Brain microvascular endothelial cell (primary cell): Measurements from ENCODE around the gene PSMD8.

Experiments
- DNase-seq: peaks from one replicate; pipeline ENCODE4 v3.0.0-alpha.2; 2020
- H3K27ac ChIP-seq: fragments of 250-450 bp; sonication (Bioruptor Pico); 2 replicates; pipeline ENCODE4 v1.5.1; 2020; ENCODE audit warnings: mild to moderate bottlenecking, moderate library complexity
- H3K27me3 ChIP-seq: fragments of 250-450 bp; sonication (Bioruptor Pico); replicated peaks from 2 replicates; pipeline ENCODE4 v1.5.1; 2020; ENCODE audit warnings: mild to moderate bottlenecking
- H3K36me3 ChIP-seq: fragments of 250-450 bp; sonication (Bioruptor Pico); replicated peaks from 2 replicates; pipeline ENCODE4 v1.5.1; 2020; ENCODE audit warnings: mild to moderate bottlenecking
- H3K4me3 ChIP-seq: 2 replicates; pipeline ENCODE4 v1.5.1; 2011; ENCODE audit warnings: low read depth, mild to moderate bottlenecking, control low read depth, low read length, moderate library complexity
- CTCF ChIP-seq: IDR thresholded peaks from 2 replicates; pipeline ENCODE4 v1.5.1; 2011; ENCODE audit warnings: low read depth, mild to moderate bottlenecking, moderate library complexity, low read length, control low read depth, inconsistent platforms; ENCODE audit errors: missing control alignments
- in situ Hi-C: cut with HindIII; loops from 2 replicates; pipeline ENCODE4 v1.10.0; 2017; ENCODE audit warnings: low sequenced_read_pairs, low pct_ligation_motif_present

PSMD8 gene

GRCh38 chr19:38429055-38429810 is 54.9 kb downstream of the PSMD8 start:
- Histone ChIP-seq H3K27ac (no peak overlapping the region), H3K36me3 (no peaks in the 10 kb centered on the region), H3K27me3 (peaks cover 7% of the 10 kb centered on the region), H3K4me3 (no peak overlapping the region)
- no peak for DNase-seq
- TF ChIP-seq CTCF: no peak
- in situ Hi-C loops: no loop called here

- in situ Hi-C loops: no loop called here
- no peak for TF ChIP-seq CTCF
- Histone ChIP-seq H3K27ac (no peak overlapping the region), H3K4me3 (no peak overlapping the region), H3K27me3 (peaks cover 10% of the 10 kb centered on the region), H3K36me3 (no peaks in the 10 kb centered on the region)
- DNase-seq: no peak
Measured at GRCh38 chr19:38429811-38430156, 55.4 kb downstream of the PSMD8 start.

- peaks cover 10% of the 10 kb centered on the region for H3K27me3 ChIP-seq
- in situ Hi-C loops: no loop called here
- DNase-seq: no peak
- no peak overlapping the region for H3K27ac ChIP-seq
- no peak overlapping the region for H3K4me3 ChIP-seq
- TF ChIP-seq CTCF: no peak
- H3K36me3 ChIP-seq: no peaks in the 10 kb centered on the region
Measured at GRCh38 chr19:38430931-38431330, 56.6 kb downstream of the PSMD8 start.

GRCh38 chr19:38433268-38433733 is 58.9 kb downstream of the PSMD8 start, which contains the start of gene RYR1:
Gene RYR1 (plus strand): TSS chr19:38433691. CDS start chr19:38433830, 139 bp downstream.
- Histone ChIP-seq H3K27ac (no peak within 1 kb of the TSS), H3K4me3 (no peak within 1 kb of the TSS), H3K36me3 (no peaks in the 10 kb centered on the region), H3K27me3 (peaks cover 10% of the 10 kb centered on the region)
- peak; percentile 5 for DNase-seq
- TF ChIP-seq CTCF: no peak
- in situ Hi-C loops: no loop called here
